Activated CD4-positive, alpha-beta T cell treated with anti-CD3 and anti-CD28 coated beads, Interleukin-2, amount 10 ng/mL, durations not matched to agents 7 days and 5 days (primary cell): Measurements from ENCODE around the gene SIX3. TPM values are rescaled to one million over a fixed set of nuclear protein-coding genes. Genes with fewer than 3 reads are reported as not detected.
A peak's percentile ranks its signal among the peaks of the same experiment; 100 is the strongest.

Experiments
- CTCF ChIA-PET: fragments of 350-600 bp; sonication (Branson Sonifier 250); formaldehyde crosslinking; loops from one replicate; lab custom pipeline; 2021; ENCODE audit warnings: antibody characterized with exemption; lab: Charles Lee
- POLR2A ChIA-PET: fragments of 350-600 bp; sonication (Branson Sonifier 250); formaldehyde crosslinking; loops from one replicate; lab custom pipeline; 2021; ENCODE audit warnings: antibody characterized with exemption; lab: Charles Lee
- DNase-seq: peaks from one replicate; pipeline ENCODE4 v3.0.0-alpha.2; 2020
- H3K27ac Mint-ChIP-seq: one replicate; pipeline ENCODE4 v1.8.0; 2021; ENCODE audit warnings: mild to moderate bottlenecking, moderate library complexity, mixed read lengths
- H3K27me3 Mint-ChIP-seq: one replicate; pipeline ENCODE4 v1.8.0; 2021; ENCODE audit warnings: mixed read lengths
- H3K36me3 Mint-ChIP-seq: one replicate; pipeline ENCODE4 v1.8.0; 2021; ENCODE audit warnings: low read depth, mixed read lengths
- H3K4me1 Mint-ChIP-seq: one replicate; pipeline ENCODE4 v1.8.0; 2021; ENCODE audit warnings: mixed read lengths
- H3K4me3 Mint-ChIP-seq: one replicate; pipeline ENCODE4 v1.8.0; 2021; ENCODE audit warnings: mild to moderate bottlenecking, moderate library complexity, mixed read lengths
- H3K9me3 Mint-ChIP-seq: one replicate; pipeline ENCODE4 v1.8.0; 2021; ENCODE audit warnings: mixed read lengths
- total RNA-seq, 2 experiments: library from RNA; stranded (reverse); gene quantifications; one replicate each; pipeline ENCODE4 v1.2.3, GENCODE V29; 2021

The SIX3 gene
- not detected for total RNA-seq

GRCh38 chr2:44941551-44942234 lies at the start of gene SIX3:
Gene SIX3 (plus strand): TSS chr2:44941702. CDS start chr2:44942105, 403 bp downstream.
- peaks cover 3% of the 10 kb centered on the region for H3K36me3 Mint-ChIP-seq
- POLR2A ChIA-PET: no interaction called here
- H3K9me3 Mint-ChIP-seq: no peaks in the 10 kb centered on the region
- H3K4me3 Mint-ChIP-seq: peak within 1 kb of the TSS; percentile 74
- peaks cover 82% of the 10 kb centered on the region for H3K27me3 Mint-ChIP-seq
- DNase-seq: peak; percentile 54
- H3K4me1 Mint-ChIP-seq: peaks cover 30% of the 10 kb centered on the region
- CTCF ChIA-PET: no interaction called here
- H3K27ac Mint-ChIP-seq: peak within 1 kb of the TSS; percentile 9

DNA sequence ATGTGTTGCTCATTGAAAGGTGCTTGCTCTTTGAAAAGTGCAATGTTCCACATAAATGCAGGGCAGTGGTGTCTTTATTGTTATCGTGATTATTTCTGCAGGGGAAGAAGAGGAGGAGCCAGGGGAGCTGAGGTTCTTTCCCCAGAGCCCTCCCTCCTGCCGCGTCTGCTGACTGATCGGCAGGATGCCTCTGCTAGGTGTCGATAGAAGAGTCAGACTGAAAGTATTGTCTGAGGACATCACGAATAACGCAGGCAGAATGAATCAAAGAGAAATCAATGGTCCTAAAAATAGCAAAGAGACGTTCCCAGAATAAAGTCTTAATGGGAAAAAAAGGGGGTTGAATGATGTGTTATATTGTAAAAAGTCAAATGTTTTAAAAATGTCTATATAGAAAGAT lies 47.4 kb upstream of the SIX3 start:
- POLR2A ChIA-PET: no interaction called here
- H3K4me1 Mint-ChIP-seq: no peaks in the 10 kb centered on the region

DNA sequence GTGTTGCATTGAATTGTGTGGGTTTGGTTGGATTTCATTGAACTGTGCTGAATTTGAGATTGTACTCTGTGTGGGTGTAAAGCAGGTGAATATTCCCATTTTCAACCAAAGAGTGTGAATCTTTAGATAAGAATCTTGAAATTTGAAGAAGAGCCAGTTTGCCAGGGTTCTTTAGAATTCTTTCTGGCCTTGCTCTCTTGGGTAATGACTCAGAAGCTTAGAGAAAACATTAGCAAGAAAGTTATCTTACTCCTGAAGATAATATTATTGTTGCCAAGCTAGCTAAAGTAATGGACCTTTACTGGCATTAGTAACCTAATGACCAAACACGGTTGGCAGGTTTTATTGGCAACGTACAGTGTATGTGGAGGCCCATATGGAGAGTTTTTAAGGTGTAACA lies 46.4 kb upstream of the SIX3 start:
- CTCF ChIA-PET: interaction anchor here (0.6 to 0.9 kb wide), 2 partner anchors 9 to 1224 kb away, joined by 3 to 4 read pairs; no protein-coding TSS in a partner anchor

More for the DNA sequence above, 47.4 kb upstream of the SIX3 start:
- DNase-seq: no peak
- Mint-ChIP-seq H3K27ac (no peak overlapping the region), H3K36me3 (peaks cover 3% of the 10 kb centered on the region), H3K4me3 (no peak overlapping the region), H3K27me3 (peaks cover 4% of the 10 kb centered on the region), H3K9me3 (peaks cover 13% of the 10 kb centered on the region)
- CTCF ChIA-PET: no interaction called here

DNA sequence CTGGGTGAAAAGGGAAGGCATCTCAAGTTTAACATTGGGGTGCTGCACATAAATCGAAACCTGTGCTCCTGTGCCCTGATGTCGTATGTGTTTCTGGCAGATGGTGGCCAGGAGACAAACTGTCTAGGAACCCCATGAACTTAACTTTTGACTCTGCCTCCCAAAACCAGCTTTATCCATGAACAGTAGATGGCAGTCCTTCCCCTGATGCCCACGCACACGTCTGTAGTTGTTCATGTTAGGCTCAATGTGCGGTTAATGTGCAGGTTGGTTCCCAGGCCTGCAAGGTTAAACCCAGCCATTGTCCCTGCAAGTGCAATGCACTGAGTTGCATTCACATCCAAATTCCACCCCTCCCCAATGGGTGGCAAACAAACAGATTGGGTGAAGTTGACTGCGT lies 44.1 kb upstream of the SIX3 start:
- Mint-ChIP-seq H3K36me3 (peaks cover 3% of the 10 kb centered on the region), H3K27ac (no peak overlapping the region), H3K4me3 (no peak overlapping the region), H3K4me1 (no peaks in the 10 kb centered on the region), H3K9me3 (peaks cover 4% of the 10 kb centered on the region), H3K27me3 (peaks cover 9% of the 10 kb centered on the region)
- no peak for DNase-seq
- ChIA-PET CTCF (interaction anchor here (0.6 kb wide), 1 partner anchor 52 kb away, joined by 3 read pairs; no protein-coding TSS in a partner anchor), POLR2A (no interaction called here)

More for the DNA sequence above, 46.4 kb upstream of the SIX3 start:
- no peak overlapping the region for H3K27ac Mint-ChIP-seq
- peaks cover 9% of the 10 kb centered on the region for H3K27me3 Mint-ChIP-seq
- peaks cover 3% of the 10 kb centered on the region for H3K36me3 Mint-ChIP-seq
- H3K9me3 Mint-ChIP-seq: peaks cover 13% of the 10 kb centered on the region
- DNase-seq: no peak
- H3K4me1 Mint-ChIP-seq: no peaks in the 10 kb centered on the region
- H3K4me3 Mint-ChIP-seq: no peak overlapping the region
- POLR2A ChIA-PET: no interaction called here

GRCh38 chr2:44902217-44903137 lies 39.0 kb upstream of the SIX3 start:
- Mint-ChIP-seq H3K27ac (no peak overlapping the region), H3K27me3 (peaks cover 17% of the 10 kb centered on the region), H3K4me3 (no peak overlapping the region), H3K9me3 (no peaks in the 10 kb centered on the region), H3K4me1 (no peaks in the 10 kb centered on the region), H3K36me3 (peaks cover 2% of the 10 kb centered on the region)
- ChIA-PET POLR2A (no interaction called here), CTCF (interaction anchor here (0.7 kb wide), 1 partner anchor 21 kb away, joined by 3 read pairs; no protein-coding TSS in a partner anchor)
- no peak for DNase-seq

- Mint-ChIP-seq H3K27ac (no peak overlapping the region), H3K4me1 (no peaks in the 10 kb centered on the region), H3K4me3 (no peak overlapping the region), H3K36me3 (peaks cover 2% of the 10 kb centered on the region), H3K9me3 (no peaks in the 10 kb centered on the region), H3K27me3 (peaks cover 10% of the 10 kb centered on the region)
- ChIA-PET POLR2A (no interaction called here), CTCF (interaction anchor here (0.7 to 1.1 kb wide), 2 partner anchors 109 to 154 kb away, joined by 3 read pairs; no protein-coding TSS in a partner anchor)
- DNase-seq: no peak
These were observed 36.9 kb upstream of the SIX3 start for GRCh38 chr2:44904578-44904977.

GRCh38 chr2:44906972-44907371 lies 34.5 kb upstream of the SIX3 start:
- POLR2A ChIA-PET: no interaction called here

DNA sequence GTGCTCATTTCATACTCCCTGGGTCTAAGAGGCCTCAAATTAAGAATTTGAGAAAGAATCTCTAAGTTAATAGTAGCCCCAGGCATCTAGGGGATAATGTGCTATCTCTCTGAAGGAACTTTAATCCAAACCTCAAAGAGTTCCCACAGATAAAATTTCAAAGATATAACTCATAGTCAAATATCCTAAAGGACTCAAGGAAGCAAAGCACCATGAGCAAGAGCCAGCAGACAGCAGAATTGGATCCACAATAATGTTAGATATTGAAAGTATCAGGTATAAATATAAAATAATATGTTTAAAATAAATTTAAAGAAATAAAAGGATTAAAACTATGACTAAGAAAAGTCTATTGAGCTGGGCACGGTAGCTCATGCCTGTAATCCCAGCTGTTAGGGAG lies 31.7 kb upstream of the SIX3 start:
- Mint-ChIP-seq H3K36me3 (peaks cover 2% of the 10 kb centered on the region), H3K27ac (no peak overlapping the region), H3K4me1 (no peaks in the 10 kb centered on the region), H3K4me3 (no peak overlapping the region), H3K9me3 (peaks cover 3% of the 10 kb centered on the region), H3K27me3 (peaks cover 12% of the 10 kb centered on the region)
- no peak for DNase-seq
- ChIA-PET POLR2A (no interaction called here), CTCF (no interaction called here)

More at GRCh38 chr2:44906972-44907371, 34.5 kb upstream of the SIX3 start:
- no peak for DNase-seq
- no peaks in the 10 kb centered on the region for H3K4me1 Mint-ChIP-seq
- peaks cover 3% of the 10 kb centered on the region for H3K9me3 Mint-ChIP-seq
- no peak overlapping the region for H3K27ac Mint-ChIP-seq
- H3K4me3 Mint-ChIP-seq: no peak overlapping the region
- peaks cover 10% of the 10 kb centered on the region for H3K27me3 Mint-ChIP-seq
- CTCF ChIA-PET: no interaction called here
- H3K36me3 Mint-ChIP-seq: peaks cover 2% of the 10 kb centered on the region

DNA sequence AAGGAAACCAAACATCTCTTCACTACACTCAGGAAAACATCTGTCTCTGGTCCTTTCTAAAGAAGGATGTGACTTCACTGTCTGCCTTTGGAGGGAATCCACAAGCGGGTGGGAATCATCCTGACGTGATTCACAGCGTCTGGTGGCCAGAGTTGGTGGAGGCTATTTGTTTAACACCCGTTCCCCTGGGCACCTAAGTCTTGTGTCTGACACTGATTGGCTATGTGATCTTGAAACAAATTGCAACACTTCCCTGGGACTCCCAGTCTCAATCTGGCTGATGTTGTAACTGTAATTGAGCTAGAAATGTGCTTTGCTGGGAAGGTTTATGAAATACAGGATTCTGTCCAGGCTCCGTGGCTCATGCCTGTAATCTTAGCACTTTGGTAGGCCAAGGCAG lies 28.8 kb upstream of the SIX3 start:
- Mint-ChIP-seq H3K9me3 (peaks cover 3% of the 10 kb centered on the region), H3K27ac (no peak overlapping the region), H3K4me3 (no peak overlapping the region), H3K27me3 (peaks cover 13% of the 10 kb centered on the region), H3K36me3 (no peaks in the 10 kb centered on the region), H3K4me1 (no peaks in the 10 kb centered on the region)
- no peak for DNase-seq
- POLR2A ChIA-PET: no interaction called here
- CTCF ChIA-PET: no interaction called here

DNA sequence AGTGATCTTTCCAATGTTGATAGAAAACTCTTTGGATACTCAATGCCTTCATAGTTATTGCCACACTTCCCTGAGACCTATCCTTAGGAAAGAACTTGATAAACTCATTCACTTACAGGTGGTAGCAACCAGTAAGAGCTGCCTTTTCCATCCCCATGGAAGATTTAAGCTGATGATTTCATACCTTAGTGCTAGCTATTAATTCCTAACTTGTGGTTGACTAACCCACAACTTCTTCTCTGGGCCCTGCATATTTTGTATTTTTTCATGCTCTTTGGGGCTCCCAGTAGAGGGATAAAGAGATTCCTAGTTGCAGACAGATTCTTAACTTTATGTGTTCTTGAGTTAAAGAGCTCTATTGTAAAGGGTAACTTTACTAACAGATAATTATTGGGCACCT lies 25.2 kb upstream of the SIX3 start:
- no peaks in the 10 kb centered on the region for H3K36me3 Mint-ChIP-seq
- DNase-seq: no peak
- H3K27ac Mint-ChIP-seq: no peak overlapping the region
- CTCF ChIA-PET: interaction anchor here (0.5 kb wide), 1 partner anchor 1379 kb away, joined by 4 read pairs; no protein-coding TSS in a partner anchor
- no peak overlapping the region for H3K4me3 Mint-ChIP-seq
- H3K27me3 Mint-ChIP-seq: peaks cover 32% of the 10 kb centered on the region
- POLR2A ChIA-PET: no interaction called here
- peaks cover under 1% of the 10 kb centered on the region for H3K9me3 Mint-ChIP-seq
- H3K4me1 Mint-ChIP-seq: no peaks in the 10 kb centered on the region

- no peak overlapping the region for H3K4me3 Mint-ChIP-seq
- ChIA-PET POLR2A (no interaction called here), CTCF (interaction anchor here (0.8 to 1.7 kb wide), 2 partner anchors 10 to 38 kb away, joined by 3 to 4 read pairs; no protein-coding TSS in a partner anchor)
- H3K27ac Mint-ChIP-seq: no peak overlapping the region
- no peaks in the 10 kb centered on the region for H3K36me3 Mint-ChIP-seq
- H3K27me3 Mint-ChIP-seq: peaks cover 40% of the 10 kb centered on the region
- no peaks in the 10 kb centered on the region for H3K4me1 Mint-ChIP-seq
- no peak for DNase-seq
- no peaks in the 10 kb centered on the region for H3K9me3 Mint-ChIP-seq
These were observed 23.3 kb upstream of the SIX3 start for GRCh38 chr2:44918095-44918775.

GRCh38 chr2:44920751-44921150 lies 20.8 kb upstream of the SIX3 start:
- POLR2A ChIA-PET: no interaction called here
- Mint-ChIP-seq H3K27ac (no peak overlapping the region), H3K4me3 (no peak overlapping the region), H3K4me1 (no peaks in the 10 kb centered on the region), H3K36me3 (no peaks in the 10 kb centered on the region), H3K27me3 (peaks cover 65% of the 10 kb centered on the region), H3K9me3 (no peaks in the 10 kb centered on the region)
- DNase-seq: no peak
- CTCF ChIA-PET: no interaction called here
